NCI-H345 treated with DMSO at 0.1 percent for 48 hours (cell line): ENCODE data around the gene TAF4.
A peak's percentile ranks its signal among the peaks of the same experiment; 100 is the strongest.
"Not testable (repeated sequence)": the region's sequence is repeated elsewhere in the genome, so short reads cannot be mapped to it uniquely, and the experiment has no call there.

Experiments
- DNase-seq: peaks from one replicate; lab custom pipeline; 2025; ENCODE audit not compliant: unreplicated experiment; lab: John Stamatoyannopoulos, UW

Gene TAF4

GRCh38 chr20:61982191-61982950 is 83.3 kb downstream of the TAF4 start:
- DNase-seq: no peak

- DNase-seq: not testable (repeated sequence)
Measured at GRCh38 chr20:61981691-61982090, 84.0 kb downstream of the TAF4 start.

GRCh38 chr20:61980647-61981583 is 84.8 kb downstream of the TAF4 start:
- no peak for DNase-seq

- DNase-seq: no peak
Measured at GRCh38 chr20:61979701-61980635, 85.7 kb downstream of the TAF4 start.

- no peak for DNase-seq
Measured at GRCh38 chr20:61979090-61979489, 86.6 kb downstream of the TAF4 start.

GRCh38 chr20:61978491-61978890 is 87.2 kb downstream of the TAF4 start:
- DNase-seq: no peak

- DNase-seq: no peak
Measured at GRCh38 chr20:61977419-61977786, 88.3 kb downstream of the TAF4 start.

GRCh38 chr20:61976644-61977418 is 88.8 kb downstream of the TAF4 start:
- DNase-seq: peak; percentile 79

GRCh38 chr20:61976263-61976643 is 89.4 kb downstream of the TAF4 start:
- no peak for DNase-seq

GRCh38 chr20:61975407-61976129 is 90.1 kb downstream of the TAF4 start:
- DNase-seq: peak; percentile 57

GRCh38 chr20:61974357-61974665 is 91.4 kb downstream of the TAF4 start:
- DNase-seq: no peak

- DNase-seq: peak; percentile 30
Measured at GRCh38 chr20:61973515-61974356, 91.9 kb downstream of the TAF4 start.

- DNase-seq: no peak
Measured at GRCh38 chr20:61972636-61973508, 92.8 kb downstream of the TAF4 start.

GRCh38 chr20:61971595-61971994 is 94.1 kb downstream of the TAF4 start:
- not testable (repeated sequence) for DNase-seq

GRCh38 chr20:61970357-61970756 is 95.3 kb downstream of the TAF4 start:
- DNase-seq: no peak

GRCh38 chr20:61969806-61970205 is 95.9 kb downstream of the TAF4 start:
- no peak for DNase-seq

GRCh38 chr20:61968932-61969331 is 96.7 kb downstream of the TAF4 start:
- no peak for DNase-seq
